Panc1 (cell line): Measurements from ENCODE around the gene IGFN1.

Experiments
- CTCF ChIP-seq: fragments of 450-650 bp; IDR thresholded peaks from 2 replicates; pipeline ENCODE4 v1.5.1; 2017; ENCODE audit warnings: mild to moderate bottlenecking
- POLR2AphosphoS5 ChIP-seq: IDR thresholded peaks from 2 replicates; pipeline ENCODE4 v1.6.1; 2012; ENCODE audit warnings: mild to moderate bottlenecking, low read depth, low read length, moderate library complexity
- REST ChIP-seq, 2 experiments: IDR thresholded peaks; 2 replicates each; pipeline ENCODE4 v1.6.1; 2011 to 2012; ENCODE audit warnings: low read depth in 2 of 2, control low read depth in 1 of 2, low read length in 1 of 2, mild to moderate bottlenecking in 1 of 2, moderate library complexity in 1 of 2; ENCODE audit not compliant: insufficient read depth in 1 of 2
- SIN3A ChIP-seq: IDR thresholded peaks from 2 replicates; pipeline ENCODE4 v1.6.1; 2012; ENCODE audit warnings: low read depth, mild to moderate bottlenecking, low read length, moderate library complexity, borderline replicate concordance; ENCODE audit not compliant: insufficient read depth
- TCF7L2 ChIP-seq: IDR thresholded peaks from 2 replicates; pipeline ENCODE4 v1.6.1; 2011; ENCODE audit warnings: mild to moderate bottlenecking, low read depth, low read length, inconsistent platforms

GRCh38 chr1:201167041-201167991, 23.3 kb upstream of the IGFN1 start:
- TF ChIP-seq CTCF (no peak), SIN3A (no peak), POLR2AphosphoS5 (no peak), REST (IDR thresholded peaks at IDR 0.05; ENCODE audit: insufficient read depth in 1 of 2, low read depth in 2 of 2, low read length in 1 of 2) (no peak), TCF7L2 (no peak)
